Stimulated activated CD4-positive, alpha-beta T cell treated with anti-CD3 and anti-CD28 coated beads, TNF-alpha, amount 100 ng/mL, for 1 hour (primary cell): Measurements from ENCODE around the gene RPL13A.

Experiments
- DNase-seq, 3 donors: peaks; one replicate each; pipeline ENCODE4 v3.0.0-alpha.2; 2020; ENCODE audit warnings: low read depth in 3 of 3, low spot score in 1 of 3

Gene RPL13A

GRCh38 chr19:49502866-49503581 is 15.6 kb downstream of the RPL13A start:
- no peak for DNase-seq

DNA sequence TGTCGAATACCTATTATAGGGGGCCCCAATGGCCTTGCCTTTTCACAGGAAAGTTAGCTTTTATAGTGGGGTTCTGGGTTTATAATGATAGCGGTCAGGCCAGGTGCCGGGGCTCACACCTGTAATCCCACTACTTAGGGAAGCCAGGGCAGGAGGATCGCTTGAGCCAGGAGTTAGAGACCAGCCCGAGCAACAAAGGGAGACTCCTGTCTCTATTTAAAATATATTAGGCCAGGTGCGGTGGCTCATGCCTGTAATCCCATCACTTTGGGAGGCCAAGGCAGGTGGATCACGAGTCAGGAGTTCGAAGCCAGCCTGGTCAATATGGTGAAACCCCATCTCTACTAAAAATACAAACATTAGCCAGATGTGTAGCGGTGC is 16.2 kb downstream of the RPL13A start:
- DNase-seq: no peak

- peak; percentile 52 to 70 (median 67) for DNase-seq
Observed at GRCh38 chr19:49506575-49507105, 19.2 kb downstream of the RPL13A start.

GRCh38 chr19:49507803-49508494 is 20.5 kb downstream of the RPL13A start:
- no peak for DNase-seq

- DNase-seq: no peak
Observed at GRCh38 chr19:49512970-49513745, 25.8 kb downstream of the RPL13A start.

DNA sequence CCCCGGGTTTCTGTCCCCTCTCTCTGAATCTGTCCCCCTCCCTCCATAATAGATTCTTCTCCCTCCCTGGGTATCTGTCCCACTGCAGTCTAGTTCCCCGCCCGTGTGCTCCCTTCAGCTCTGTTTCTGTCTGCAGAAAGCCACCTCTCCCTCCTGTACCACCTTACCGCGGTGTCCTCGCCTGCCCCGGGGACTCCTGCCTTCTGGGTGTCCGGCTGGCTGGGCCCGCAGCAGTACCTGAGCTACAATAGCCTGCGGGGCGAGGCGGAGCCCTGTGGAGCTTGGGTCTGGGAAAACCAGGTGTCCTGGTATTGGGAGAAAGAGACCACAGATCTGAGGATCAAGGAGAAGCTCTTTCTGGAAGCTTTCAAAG is 26.3 kb downstream of the RPL13A start:
- DNase-seq: no peak

DNA sequence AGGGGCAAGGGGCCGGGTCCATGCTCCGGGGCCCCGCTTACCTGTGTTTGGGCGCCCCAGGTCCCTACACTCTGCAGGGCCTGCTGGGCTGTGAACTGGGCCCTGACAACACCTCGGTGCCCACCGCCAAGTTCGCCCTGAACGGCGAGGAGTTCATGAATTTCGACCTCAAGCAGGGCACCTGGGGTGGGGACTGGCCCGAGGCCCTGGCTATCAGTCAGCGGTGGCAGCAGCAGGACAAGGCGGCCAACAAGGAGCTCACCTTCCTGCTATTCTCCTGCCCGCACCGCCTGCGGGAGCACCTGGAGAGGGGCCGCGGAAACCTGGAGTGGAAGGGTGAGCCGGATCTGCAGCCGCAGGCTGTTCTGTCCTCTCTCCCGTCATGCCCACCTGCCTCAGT is 26.7 kb downstream of the RPL13A start:
- DNase-seq: no peak

GRCh38 chr19:49515767-49516166 is 28.4 kb downstream of the RPL13A start:
- no peak for DNase-seq

DNA sequence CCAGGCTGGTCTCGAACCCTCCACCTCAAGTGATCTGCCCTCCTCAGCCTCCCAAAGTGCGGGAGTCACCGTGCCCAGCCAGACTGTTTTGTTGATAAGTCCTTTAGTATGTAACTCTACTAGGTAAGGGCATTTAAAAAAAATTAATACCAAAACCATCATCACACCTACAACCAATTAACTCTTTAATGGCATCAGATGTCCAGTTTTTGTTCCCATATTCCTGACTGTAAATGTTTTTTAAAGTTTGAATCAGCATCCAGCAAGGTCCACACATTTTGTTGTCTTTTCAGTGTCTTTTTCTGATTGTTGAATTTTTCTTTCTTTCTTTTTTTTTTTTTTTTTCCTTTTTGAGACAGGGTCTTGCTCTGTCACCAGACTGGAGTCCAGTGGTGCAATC is 30.6 kb downstream of the RPL13A start:
- no peak for DNase-seq

- DNase-seq: no peak
Observed at GRCh38 chr19:49520705-49521319, 33.4 kb downstream of the RPL13A start.

- no peak for DNase-seq
Observed at GRCh38 chr19:49524812-49525455, 37.5 kb downstream of the RPL13A start.

- no peak for DNase-seq
Observed at GRCh38 chr19:49528211-49528771, 40.9 kb downstream of the RPL13A start.

- no peak for DNase-seq
Observed at GRCh38 chr19:49530708-49531107, 43.3 kb downstream of the RPL13A start.

- peak; percentile 47 to 86 (median 58) for DNase-seq
Observed at GRCh38 chr19:49533551-49534488, 46.4 kb downstream of the RPL13A start.

- no peak for DNase-seq
Observed at GRCh38 chr19:49534632-49535385, 47.4 kb downstream of the RPL13A start.

DNA sequence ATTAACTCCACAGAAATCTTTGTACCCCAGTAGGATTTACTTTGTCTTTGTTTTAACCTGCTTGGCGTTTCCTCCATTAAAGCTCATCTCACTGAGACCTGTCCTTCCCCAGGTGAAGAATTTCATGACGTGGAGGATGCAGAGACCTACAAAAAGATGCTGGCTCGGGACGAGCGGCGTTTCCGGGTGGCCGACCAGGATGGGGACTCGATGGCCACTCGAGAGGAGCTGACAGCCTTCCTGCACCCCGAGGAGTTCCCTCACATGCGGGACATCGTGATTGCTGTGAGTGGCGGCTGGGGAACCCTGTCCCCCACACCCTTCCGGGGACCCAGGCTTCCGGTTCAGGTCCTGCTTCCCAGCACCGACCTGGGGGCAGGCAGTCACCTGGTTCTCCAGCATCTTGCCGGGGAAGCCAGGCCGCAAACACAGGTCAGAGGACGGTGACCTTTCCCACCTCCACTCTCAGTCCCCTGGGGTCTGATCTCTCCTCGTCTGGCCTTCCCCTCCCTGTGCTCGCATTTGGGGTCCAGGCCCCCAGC is 49.6 kb downstream of the RPL13A start:
- no peak for DNase-seq

GRCh38 chr19:49538643-49539042 is 51.2 kb downstream of the RPL13A start:
- no peak for DNase-seq

- DNase-seq: no peak
Observed at GRCh38 chr19:49539192-49539952, 52.0 kb downstream of the RPL13A start.
